Measurements from ENCODE around the gene CNGB1.
A peak's percentile ranks its signal among the peaks of the same experiment; 100 is the strongest.

The CNGB1 gene

GRCh38 chr16:58002936-58003335 lies 32.0 kb upstream of the CNGB1 start:
- H2AFZ ChIP-seq (ENCODE audit: low read length) = no peak overlapping the region
- H3K27me3 ChIP-seq (ENCODE audit: insufficient read depth, low read length, poor library complexity, severe bottlenecking) = no peaks in the 10 kb centered on the region
- no peak overlapping the region for H3K9ac ChIP-seq (ENCODE audit: low read depth, low read length, poor library complexity, severe bottlenecking)
- H3K79me2 ChIP-seq (ENCODE audit: insufficient read depth, low read length) = peaks cover 31% of the 10 kb centered on the region; the same call in 1 of the 2 replicates
- H4K20me1 ChIP-seq (ENCODE audit: insufficient read depth, low read length, poor library complexity, severe bottlenecking) = peaks cover 18% of the 10 kb centered on the region
- H3F3A ChIP-seq (ENCODE audit: low read depth) = peaks cover 2% of the 10 kb centered on the region; the same call in 1 of the 2 replicates
- TF ChIP-seq, protein P1, sequence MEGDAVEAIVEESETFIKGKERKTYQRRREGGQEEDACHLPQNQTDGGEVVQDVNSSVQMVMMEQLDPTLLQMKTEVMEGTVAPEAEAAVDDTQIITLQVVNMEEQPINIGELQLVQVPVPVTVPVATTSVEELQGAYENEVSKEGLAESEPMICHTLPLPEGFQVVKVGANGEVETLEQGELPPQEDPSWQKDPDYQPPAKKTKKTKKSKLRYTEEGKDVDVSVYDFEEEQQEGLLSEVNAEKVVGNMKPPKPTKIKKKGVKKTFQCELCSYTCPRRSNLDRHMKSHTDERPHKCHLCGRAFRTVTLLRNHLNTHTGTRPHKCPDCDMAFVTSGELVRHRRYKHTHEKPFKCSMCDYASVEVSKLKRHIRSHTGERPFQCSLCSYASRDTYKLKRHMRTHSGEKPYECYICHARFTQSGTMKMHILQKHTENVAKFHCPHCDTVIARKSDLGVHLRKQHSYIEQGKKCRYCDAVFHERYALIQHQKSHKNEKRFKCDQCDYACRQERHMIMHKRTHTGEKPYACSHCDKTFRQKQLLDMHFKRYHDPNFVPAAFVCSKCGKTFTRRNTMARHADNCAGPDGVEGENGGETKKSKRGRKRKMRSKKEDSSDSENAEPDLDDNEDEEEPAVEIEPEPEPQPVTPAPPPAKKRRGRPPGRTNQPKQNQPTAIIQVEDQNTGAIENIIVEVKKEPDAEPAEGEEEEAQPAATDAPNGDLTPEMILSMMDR (conservative IDR thresholded peaks at IDR 0.05; ENCODE audit: low read length) = no peak
- no peak for TF ChIP-seq EZH2phosphoT487 (IDR thresholded peaks at IDR 0.05; ENCODE audit: borderline replicate concordance)
- H3K4me1 ChIP-seq (ENCODE audit: insufficient read depth, low read length, poor library complexity, severe bottlenecking) = peaks cover 40% of the 10 kb centered on the region
- no peaks in the 10 kb centered on the region for H3K9me3 ChIP-seq (ENCODE audit: insufficient read depth, low read depth, low read length)
- H3K9me2 ChIP-seq (replicated peaks; ENCODE audit: low read depth, low read length) = no peaks in the 10 kb centered on the region
- H3K36me3 ChIP-seq (ENCODE audit: insufficient read depth, low read length) = no peaks in the 10 kb centered on the region
- H3K4me3 ChIP-seq (ENCODE audit: low read length, poor library complexity, severe bottlenecking) = no peak overlapping the region
- peak overlapping the region; percentile 97 for H3K4me2 ChIP-seq (ENCODE audit: low read depth, low read length, poor library complexity, severe bottlenecking)

GRCh38 chr16:58002416-58002800 lies 31.5 kb upstream of the CNGB1 start:
- peak overlapping the region; percentile 97 for H3K4me2 ChIP-seq (ENCODE audit: low read depth, low read length, poor library complexity, severe bottlenecking)
- peaks cover 2% of the 10 kb centered on the region; the same call in 1 of the 2 replicates for H3F3A ChIP-seq (ENCODE audit: low read depth)
- peaks cover 36% of the 10 kb centered on the region; the same call in 1 of the 2 replicates for H3K79me2 ChIP-seq (ENCODE audit: insufficient read depth, low read length)
- no peaks in the 10 kb centered on the region for H3K9me2 ChIP-seq (replicated peaks; ENCODE audit: low read depth, low read length)
- no peak overlapping the region for H3K4me3 ChIP-seq (ENCODE audit: low read length, poor library complexity, severe bottlenecking)
- no peaks in the 10 kb centered on the region; the same call in 1 of the 2 replicates for H3K36me3 ChIP-seq (ENCODE audit: insufficient read depth, low read length)
- H3K9me3 ChIP-seq (ENCODE audit: insufficient read depth, low read depth, low read length) = no peaks in the 10 kb centered on the region
- peaks cover 43% of the 10 kb centered on the region for H3K4me1 ChIP-seq (ENCODE audit: insufficient read depth, low read length, poor library complexity, severe bottlenecking)
- no peak overlapping the region for H2AFZ ChIP-seq (ENCODE audit: low read length)
- H4K20me1 ChIP-seq (ENCODE audit: insufficient read depth, low read length, poor library complexity, severe bottlenecking) = peaks cover 21% of the 10 kb centered on the region
- H3K9ac ChIP-seq (ENCODE audit: low read depth, low read length, poor library complexity, severe bottlenecking) = peak overlapping the region; percentile 91
- H3K27me3 ChIP-seq (ENCODE audit: insufficient read depth, low read length, poor library complexity, severe bottlenecking) = no peaks in the 10 kb centered on the region
- no peak for TF ChIP-seq EZH2phosphoT487 (IDR thresholded peaks at IDR 0.05; ENCODE audit: borderline replicate concordance)
- TF ChIP-seq, protein P1 (conservative IDR thresholded peaks at IDR 0.05; ENCODE audit: low read length) = no peak

DNA sequence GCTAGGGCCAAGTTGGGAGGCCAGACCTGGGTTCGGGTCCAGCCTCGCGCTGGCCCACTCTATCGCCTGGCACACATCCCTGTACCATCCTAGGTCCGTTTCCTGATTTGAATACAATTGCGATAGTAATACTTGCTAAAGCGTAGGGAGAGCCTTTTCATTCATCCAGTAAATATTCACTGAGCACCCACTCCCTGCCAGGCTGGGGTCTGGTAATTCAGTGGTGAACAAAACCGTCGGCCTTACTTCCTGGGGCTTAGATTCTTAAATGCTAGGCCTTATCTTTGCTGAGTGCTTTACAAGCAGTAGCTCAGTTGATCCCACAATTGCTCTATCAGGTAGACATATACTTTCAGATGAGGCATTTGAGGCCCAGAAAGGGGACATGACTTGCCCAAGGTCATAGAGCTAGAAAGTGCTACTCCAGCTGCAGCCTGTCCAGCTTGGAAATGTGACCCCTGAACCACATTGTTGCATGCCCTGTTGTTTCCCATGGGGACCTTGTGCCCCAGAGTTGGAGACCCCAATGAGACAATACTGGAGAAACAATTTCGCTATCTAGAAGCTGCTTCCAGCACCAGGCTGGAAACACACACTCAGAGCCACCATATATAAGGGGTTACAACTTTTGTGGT lies 31.0 kb upstream of the CNGB1 start:
- Histone ChIP-seq H3K36me3 (ENCODE audit: insufficient read depth, low read length) (peaks cover 4% of the 10 kb centered on the region; the same call in 1 of the 2 replicates), H3K9ac (ENCODE audit: low read depth, low read length, poor library complexity, severe bottlenecking) (peak overlapping the region; percentile 91), H3F3A (ENCODE audit: low read depth) (peaks cover 2% of the 10 kb centered on the region; the same call in 1 of the 2 replicates), H3K27me3 (ENCODE audit: insufficient read depth, low read length, poor library complexity, severe bottlenecking) (no peaks in the 10 kb centered on the region), H3K9me3 (ENCODE audit: insufficient read depth, low read depth, low read length) (no peaks in the 10 kb centered on the region), H3K4me2 (ENCODE audit: low read depth, low read length, poor library complexity, severe bottlenecking) (peak overlapping the region; percentile 97), H3K4me3 (ENCODE audit: low read length, poor library complexity, severe bottlenecking) (peak overlapping the region; percentile 87), H2AFZ (ENCODE audit: low read length) (peak overlapping the region; percentile 85; the same call in 1 of the 2 replicates), H4K20me1 (ENCODE audit: insufficient read depth, low read length, poor library complexity, severe bottlenecking) (peaks cover 21% of the 10 kb centered on the region), H3K79me2 (ENCODE audit: insufficient read depth, low read length) (peaks cover 37% of the 10 kb centered on the region; the same call in 1 of the 2 replicates), H3K9me2 (replicated peaks; ENCODE audit: low read depth, low read length) (no peaks in the 10 kb centered on the region), H3K4me1 (ENCODE audit: insufficient read depth, low read length, poor library complexity, severe bottlenecking) (peaks cover 43% of the 10 kb centered on the region)
- TF ChIP-seq, protein P1 (conservative IDR thresholded peaks at IDR 0.05; ENCODE audit: low read length) = no peak
- no peak for TF ChIP-seq EZH2phosphoT487 (IDR thresholded peaks at IDR 0.05; ENCODE audit: borderline replicate concordance)

Data from Loucy (cell line).